ENCODE data around the gene SORT1.

GRCh38 chr1:109267743-109268300 is 129.9 kb downstream of the SORT1 start:
- TF ChIP-seq CTCF (IDR thresholded peaks at IDR 0.05; ENCODE audit: low read depth, low read length, missing input control) (no peak), YY1 (IDR thresholded peaks at IDR 0.05) (no peak)

Measured in liver (tissue), 2 donors.